Suppressor macrophage treated with lipopolysaccharide for 1 hour (primary cell): ENCODE results near the gene TMEM127.
"Not testable (repeated sequence)": the region's sequence is repeated elsewhere in the genome, so short reads cannot be mapped to it uniquely, and the experiment has no call there.

Experiments
- DNase-seq, 3 donors: peaks; one replicate each; pipeline ENCODE4 v3.0.0-alpha.2; 2020 to 2022

The TMEM127 gene, protein sequence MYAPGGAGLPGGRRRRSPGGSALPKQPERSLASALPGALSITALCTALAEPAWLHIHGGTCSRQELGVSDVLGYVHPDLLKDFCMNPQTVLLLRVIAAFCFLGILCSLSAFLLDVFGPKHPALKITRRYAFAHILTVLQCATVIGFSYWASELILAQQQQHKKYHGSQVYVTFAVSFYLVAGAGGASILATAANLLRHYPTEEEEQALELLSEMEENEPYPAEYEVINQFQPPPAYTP

GRCh38 chr2:96265840-96266679 is at the start of gene TMEM127, which contains the start of gene CIAO1:
TSS of gene TMEM127 (minus strand) at chr2:96265997. CDS start at chr2:96265381, 616 bp downstream.
TSS of gene CIAO1 (plus strand) at chr2:96266225. CDS start at chr2:96266351, 126 bp downstream.
- peak; percentile 99 for DNase-seq

GRCh38 chr2:96315005-96315399 is 49.2 kb upstream of the TMEM127 start:
- DNase-seq: peak in 1 of 3 donors; percentile 16

DNA sequence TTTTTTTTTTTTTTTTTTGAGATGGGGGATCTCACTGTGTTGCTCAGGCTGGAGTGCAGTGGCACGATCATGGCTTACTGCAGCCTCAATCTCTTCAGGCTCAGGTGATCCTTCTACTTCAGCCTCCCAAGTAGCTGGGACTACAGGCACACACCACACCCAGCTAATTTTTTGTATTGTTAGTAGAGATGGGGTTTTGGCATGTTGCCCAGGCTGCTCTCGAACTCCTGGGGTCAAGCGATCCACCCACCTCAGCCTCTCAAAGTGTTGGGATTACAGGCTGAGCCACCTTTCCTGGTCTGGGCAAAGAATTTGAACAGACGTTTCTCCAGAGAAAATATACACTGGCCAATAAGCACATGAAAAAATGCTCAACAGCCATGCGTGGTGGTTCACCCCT is 42.5 kb upstream of the TMEM127 start:
- DNase-seq: peak in 1 of 3 donors; percentile 10

GRCh38 chr2:96306370-96306769 is 40.6 kb upstream of the TMEM127 start:
- DNase-seq: peak in 1 of 3 donors; percentile 17

- DNase-seq: peak in 1 of 3 donors; percentile 18
These were observed 40.1 kb upstream of the TMEM127 start for GRCh38 chr2:96305979-96306308.

- peak; percentile 91 to 96 (median 94) for DNase-seq
These were observed 39.5 kb upstream of the TMEM127 start, which contains the start of gene SNRNP200 for GRCh38 chr2:96305091-96305978. TSS of gene SNRNP200 (minus strand) at chr2:96305546. CDS start at chr2:96305437, 109 bp downstream.

DNA sequence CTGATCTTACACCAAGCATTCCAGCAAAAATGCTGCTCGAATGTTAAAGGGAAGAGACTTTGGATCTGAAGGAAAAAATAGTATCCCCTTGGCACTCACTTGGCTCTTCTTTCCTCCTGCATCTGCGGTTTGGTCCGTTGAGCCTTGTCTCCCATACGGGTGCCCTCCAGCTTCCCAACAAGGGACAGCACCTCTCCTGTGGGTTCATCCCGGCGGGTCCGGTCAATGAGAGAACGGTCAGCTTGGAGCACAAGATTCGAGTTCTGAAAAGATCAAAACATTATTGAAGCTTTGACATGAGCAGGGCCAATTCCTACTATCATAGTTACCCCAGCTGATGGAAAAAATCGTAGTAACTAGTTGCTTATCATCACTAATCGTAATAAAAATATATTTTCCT is 38.8 kb upstream of the TMEM127 start:
- peak in 1 of 3 donors; percentile 8 for DNase-seq

GRCh38 chr2:96301865-96302264 is 36.1 kb upstream of the TMEM127 start:
- DNase-seq: no peak

- no peak for DNase-seq
These were observed 31.1 kb upstream of the TMEM127 start for GRCh38 chr2:96296925-96297324.

GRCh38 chr2:96294271-96294670 is 28.5 kb upstream of the TMEM127 start:
- DNase-seq: not testable (repeated sequence)

GRCh38 chr2:96291751-96292150 is 26.0 kb upstream of the TMEM127 start:
- DNase-seq: no peak

- peak in 2 of 3 donors; percentile 13 to 22 for DNase-seq
These were observed 21.6 kb upstream of the TMEM127 start for GRCh38 chr2:96287273-96287856.

DNA sequence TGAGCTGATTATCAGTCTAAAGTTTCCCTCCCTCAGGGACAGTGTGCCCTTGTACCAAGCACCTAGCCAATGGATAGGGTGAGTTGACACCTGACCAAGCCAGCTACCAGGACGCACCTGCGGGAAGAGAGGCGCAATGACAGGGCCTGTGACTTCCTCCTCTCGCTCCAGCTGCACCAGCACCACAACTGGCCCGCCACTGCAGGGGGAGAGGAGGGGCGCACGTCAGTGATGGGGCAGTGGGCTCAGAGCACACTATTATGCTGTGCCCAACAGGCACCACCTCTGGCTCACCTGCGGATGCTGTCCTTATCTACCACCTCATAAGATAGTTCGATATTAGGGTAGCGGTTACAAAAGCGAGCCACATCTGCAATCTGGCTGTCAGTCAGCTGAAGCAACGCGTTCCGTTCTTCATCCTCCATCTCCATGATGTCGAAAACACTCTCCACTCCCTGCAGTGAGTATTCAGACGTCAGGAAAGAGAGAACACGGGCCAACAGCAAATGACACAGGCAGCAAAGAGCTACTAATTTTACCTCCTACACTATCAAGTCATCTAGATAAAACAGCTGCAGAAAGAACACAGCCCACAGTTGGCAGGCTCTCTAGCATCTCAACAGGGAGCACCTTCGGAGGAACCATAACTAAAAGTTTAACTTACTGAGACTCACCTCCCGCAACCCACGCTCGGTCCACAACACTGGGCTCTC is 11.1 kb upstream of the TMEM127 start:
- no peak for DNase-seq

DNA sequence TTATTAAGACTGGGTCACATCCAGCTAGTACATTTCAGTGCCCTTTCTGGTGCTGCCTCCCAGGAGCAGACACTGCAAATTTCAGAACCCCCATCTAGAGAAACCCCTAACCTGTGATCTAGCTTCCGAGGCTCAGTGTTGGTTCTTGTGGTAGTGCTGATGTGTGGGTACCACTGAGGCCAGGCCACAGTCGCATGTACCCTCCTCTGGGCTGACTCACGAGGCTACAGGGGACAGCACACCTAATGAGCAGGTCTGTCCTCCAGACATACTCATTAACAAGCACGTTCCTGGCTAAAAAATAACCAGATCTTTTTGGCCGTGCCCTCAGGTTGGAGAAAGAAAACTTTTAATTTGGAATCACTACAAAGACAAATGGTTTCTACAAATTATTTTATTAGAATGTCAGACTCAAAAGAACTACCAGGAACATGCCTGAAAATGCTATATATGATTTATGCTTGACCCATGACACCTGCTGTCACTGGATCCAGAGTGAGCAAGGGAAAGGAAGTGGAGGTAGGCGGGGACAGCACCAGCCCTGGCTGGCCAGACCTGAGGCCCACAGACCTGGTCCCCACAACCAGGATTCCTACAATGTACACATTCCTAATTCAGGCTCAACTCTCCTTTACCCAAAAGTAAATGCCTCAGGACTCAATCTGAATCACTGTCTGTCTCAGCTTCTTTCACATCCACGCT is 8.7 kb upstream of the TMEM127 start:
- no peak for DNase-seq

DNA sequence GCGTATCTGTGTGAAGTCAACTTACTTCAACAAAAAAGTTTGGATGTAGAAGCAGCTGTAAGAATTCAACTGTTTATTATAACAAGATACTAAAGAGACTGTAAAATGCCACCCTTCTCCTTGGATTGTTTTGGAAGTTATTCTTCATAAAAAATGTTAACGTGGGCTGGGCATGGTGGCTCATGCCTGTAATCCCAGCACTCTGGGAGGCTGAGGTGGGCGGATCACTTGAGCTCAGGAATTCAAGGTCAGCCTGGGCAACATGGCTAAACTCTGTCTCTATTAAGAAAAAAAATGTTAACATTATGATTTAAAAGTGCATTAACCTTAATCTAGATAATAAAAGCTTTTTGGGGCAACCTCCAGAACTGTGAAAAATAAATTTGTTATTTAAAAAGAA is 8.0 kb upstream of the TMEM127 start:
- no peak for DNase-seq

DNA sequence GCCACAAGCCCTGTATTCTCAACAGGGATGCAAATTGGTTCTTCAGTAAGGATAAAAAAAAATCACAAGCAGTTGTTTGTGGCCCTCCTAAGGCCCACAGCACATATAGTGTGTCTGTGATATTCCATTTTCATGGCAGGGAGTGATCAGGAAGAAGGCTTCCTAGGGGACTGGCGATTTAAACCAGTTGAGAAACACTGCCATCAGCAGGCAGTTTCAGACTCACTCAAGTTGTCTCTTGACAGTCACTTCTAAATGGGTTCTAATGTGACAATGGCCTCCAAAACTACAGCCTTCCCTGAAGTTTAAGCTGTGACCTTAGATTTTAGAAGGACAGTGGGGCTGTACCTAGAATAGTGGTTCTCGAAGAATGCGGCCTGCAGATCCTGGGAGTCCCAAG is 6.2 kb upstream of the TMEM127 start:
- no peak for DNase-seq

DNA sequence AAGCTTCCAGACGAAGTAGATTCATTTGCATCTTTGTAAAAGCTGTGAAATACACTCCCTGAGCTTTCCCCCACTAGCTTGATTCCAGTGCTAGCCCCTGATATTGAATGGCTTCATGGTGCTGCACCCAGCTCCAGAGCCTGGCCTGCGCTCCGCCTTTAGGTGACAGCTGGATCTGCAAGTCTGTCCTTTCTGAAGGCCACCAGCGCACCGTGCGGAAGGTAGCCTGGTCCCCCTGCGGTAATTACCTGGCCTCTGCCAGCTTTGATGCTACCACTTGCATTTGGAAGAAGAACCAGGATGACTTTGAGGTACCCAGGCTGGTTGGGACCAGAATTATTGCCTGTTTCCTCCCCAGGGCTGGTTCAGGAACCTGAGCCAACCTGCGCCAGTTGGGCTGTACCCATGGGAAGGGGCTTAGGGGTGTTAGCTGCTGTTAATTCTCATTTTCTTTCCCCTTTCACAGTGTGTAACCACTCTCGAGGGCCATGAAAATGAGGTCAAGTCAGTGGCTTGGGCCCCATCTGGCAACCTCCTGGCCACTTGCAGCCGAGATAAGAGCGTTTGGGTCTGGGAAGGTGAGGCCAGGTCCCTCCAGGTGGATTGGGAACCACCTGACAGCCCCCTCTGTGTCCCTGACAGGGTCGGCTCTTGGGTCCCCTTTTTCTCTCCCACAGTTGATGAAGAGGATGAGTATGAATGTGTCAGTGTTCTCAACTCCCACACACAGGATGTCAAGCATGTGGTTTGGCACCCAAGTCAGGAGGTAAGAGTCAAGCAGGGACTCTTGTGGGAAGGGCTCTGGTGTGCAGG is 1.6 kb upstream of the TMEM127 start:
- peak; percentile 57 to 71 (median 67) for DNase-seq

DNA sequence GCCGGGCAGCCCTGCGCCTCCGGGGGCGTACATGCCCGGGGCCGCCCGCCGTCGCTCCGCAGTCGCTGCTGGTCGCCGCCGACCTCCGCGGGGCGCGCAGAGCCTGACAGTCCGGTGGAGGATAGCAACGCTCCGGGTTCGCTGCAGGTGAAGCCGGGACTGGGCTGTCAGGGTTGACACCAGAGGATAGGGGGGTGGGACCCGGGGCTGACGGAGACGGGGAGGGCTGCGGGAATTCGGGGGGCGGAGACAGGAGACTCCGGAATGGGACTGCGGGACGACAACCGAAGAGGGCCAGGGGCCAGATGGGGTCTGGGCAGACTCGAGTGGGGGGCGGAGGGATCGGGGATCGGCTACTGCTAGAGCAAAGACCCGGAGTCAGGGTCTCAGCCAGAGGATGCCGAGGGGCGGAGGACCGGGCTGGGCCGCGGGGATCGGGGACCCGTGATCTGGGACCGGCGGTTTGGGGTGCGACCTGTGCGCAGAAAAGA is 403 bp downstream of the TMEM127 start:
- peak; percentile 33 to 57 (median 34) for DNase-seq

GRCh38 chr2:96264656-96265348 is 995 bp downstream of the TMEM127 start:
- peak; percentile 46 to 60 (median 57) for DNase-seq
